H9 (cell line): ENCODE data around the gene RAB27A. TPM values are rescaled to one million over a fixed set of nuclear protein-coding genes. Genes with fewer than 3 reads are reported as not detected.

Experiments
- DNase-seq: peaks from one replicate; pipeline ENCODE4 v3.0.0-alpha.2; 2017
- H2AFZ ChIP-seq: one replicate; pipeline ENCODE4 v1.6.1; 2013; ENCODE audit warnings: mild to moderate bottlenecking, low read length, control low read depth, moderate library complexity
- H2AK5ac ChIP-seq: 2 replicates; pipeline ENCODE4 v1.6.1; 2013; ENCODE audit warnings: low read length, control low read depth, mixed read lengths; ENCODE audit not compliant: insufficient read length
- H2BK120ac ChIP-seq: one replicate; pipeline ENCODE4 v1.6.1; 2013; ENCODE audit warnings: low read depth, mild to moderate bottlenecking, low read length, control low read depth, inconsistent platforms; ENCODE audit not compliant: poor library complexity, severe bottlenecking
- H2BK12ac ChIP-seq: 2 replicates; pipeline ENCODE4 v1.6.1; 2013; ENCODE audit warnings: low read length, control low read depth, mixed read lengths, low read depth; ENCODE audit not compliant: insufficient read length
- H2BK15ac ChIP-seq: 2 replicates; pipeline ENCODE4 v1.6.1; 2013; ENCODE audit warnings: low read depth, low read length, control low read depth
- H2BK20ac ChIP-seq: one replicate; pipeline ENCODE4 v1.6.1; 2013; ENCODE audit warnings: low read depth, mild to moderate bottlenecking, low read length, control low read depth, inconsistent platforms; ENCODE audit not compliant: poor library complexity, severe bottlenecking
- H2BK5ac ChIP-seq: 2 replicates; pipeline ENCODE4 v1.6.1; 2013; ENCODE audit warnings: low read length, control low read depth, mixed read lengths; ENCODE audit not compliant: insufficient read length
- H3K14ac ChIP-seq: 2 replicates; pipeline ENCODE4 v1.6.1; 2013; ENCODE audit warnings: low read length, control low read depth; ENCODE audit not compliant: insufficient read depth
- H3K18ac ChIP-seq: 2 replicates; pipeline ENCODE4 v1.6.1; 2013; ENCODE audit warnings: low read depth, mild to moderate bottlenecking, mixed read lengths, low read length, control low read depth; ENCODE audit not compliant: insufficient read length
- H3K23ac ChIP-seq: 2 replicates; pipeline ENCODE4 v1.6.1; 2013; ENCODE audit warnings: low read length, control low read depth, mixed read lengths, low read depth; ENCODE audit not compliant: insufficient read length
- H3K23me2 ChIP-seq: 2 replicates; pipeline ENCODE4 v1.6.1; 2013; ENCODE audit warnings: low read depth, mild to moderate bottlenecking, mixed read lengths, low read length, control low read depth; ENCODE audit not compliant: insufficient read length, poor library complexity, severe bottlenecking
- H3K27ac ChIP-seq: 2 replicates; pipeline ENCODE4 v1.5.1; 2013; ENCODE audit warnings: low read length, control low read depth, mixed read lengths, low read depth; ENCODE audit not compliant: insufficient read length
- H3K27me3 ChIP-seq: 2 replicates; pipeline ENCODE4 v1.6.1; 2013; ENCODE audit warnings: low read length, control low read depth, inconsistent platforms; ENCODE audit not compliant: insufficient read depth
- H3K4ac ChIP-seq: 2 replicates; pipeline ENCODE4 v1.6.1; 2013; ENCODE audit warnings: low read depth, mild to moderate bottlenecking, control low read depth, inconsistent platforms, low read length, moderate library complexity
- H3K4me1 ChIP-seq: 2 replicates; pipeline ENCODE4 v1.6.1; 2013; ENCODE audit warnings: low read length, control low read depth, inconsistent platforms; ENCODE audit not compliant: insufficient read depth
- H3K4me2 ChIP-seq: 2 replicates; pipeline ENCODE4 v1.6.1; 2013; ENCODE audit warnings: low read length, control low read depth, mixed read lengths; ENCODE audit not compliant: insufficient read length, insufficient read depth
- H3K56ac ChIP-seq: 2 replicates; pipeline ENCODE4 v1.6.1; 2013; ENCODE audit warnings: low read depth, mild to moderate bottlenecking, mixed read lengths, low read length, control low read depth; ENCODE audit not compliant: insufficient read length
- H3K79me1 ChIP-seq: 2 replicates; pipeline ENCODE4 v1.6.1; 2013; ENCODE audit warnings: low read depth, mild to moderate bottlenecking, moderate library complexity, low read length, control low read depth, inconsistent platforms; ENCODE audit not compliant: insufficient read depth, poor library complexity, severe bottlenecking
- H3K79me2 ChIP-seq: 2 replicates; pipeline ENCODE4 v1.6.1; 2013; ENCODE audit warnings: low read length, control low read depth, inconsistent platforms; ENCODE audit not compliant: insufficient read depth
- H3K9ac ChIP-seq: 2 replicates; pipeline ENCODE4 v1.6.1; 2013; ENCODE audit warnings: low read length, control low read depth, mixed read lengths; ENCODE audit not compliant: insufficient read length; ENCODE audit errors: extremely low read depth
- H3K9me3 ChIP-seq: one replicate; pipeline ENCODE4 v1.6.1; 2013; ENCODE audit warnings: low read depth, low read length, inconsistent platforms; ENCODE audit not compliant: control insufficient read depth
- H3T11ph ChIP-seq: one replicate; pipeline ENCODE4 v1.6.1; 2013; ENCODE audit warnings: mild to moderate bottlenecking, low read length, control low read depth, inconsistent platforms
- H4K20me1 ChIP-seq: one replicate; pipeline ENCODE4 v1.6.1; 2013; ENCODE audit not compliant: control insufficient read depth, insufficient read length, insufficient read depth
- H4K5ac ChIP-seq: 2 replicates; pipeline ENCODE4 v1.6.1; 2013; ENCODE audit warnings: low read depth, mild to moderate bottlenecking, mixed read lengths, low read length, control low read depth; ENCODE audit not compliant: insufficient read length
- H4K8ac ChIP-seq: replicated peaks from 2 replicates; pipeline ENCODE4 v1.6.1; 2013; ENCODE audit warnings: low read length, control low read depth, mixed read lengths, low read depth; ENCODE audit not compliant: insufficient read length
- H4K91ac ChIP-seq: 2 replicates; pipeline ENCODE4 v1.6.1; 2013; ENCODE audit warnings: low read depth, mild to moderate bottlenecking, moderate library complexity, mixed read lengths, low read length, control low read depth; ENCODE audit not compliant: insufficient read length
- H3K27ac Mint-ChIP-seq, 3 experiments: 2 replicates in 2 of 3; 3 replicates in 1 of 3; pipeline ENCODE4 v1.8.0; 2020 to 2021; ENCODE audit warnings: mixed read lengths in 3 of 3, mild to moderate bottlenecking in 1 of 3, moderate library complexity in 1 of 3
- H3K27me3 Mint-ChIP-seq: 2 replicates; pipeline ENCODE4 v1.8.0; 2021; ENCODE audit warnings: low read depth, mild to moderate bottlenecking, moderate library complexity, mixed read lengths
- H3K36me3 Mint-ChIP-seq, 3 experiments: 2 replicates in 2 of 3; 3 replicates in 1 of 3; pipeline ENCODE4 v1.8.0; 2020 to 2021; ENCODE audit warnings: low read depth in 3 of 3, mixed read lengths in 3 of 3; ENCODE audit not compliant: insufficient read depth in 1 of 3
- H3K4me1 Mint-ChIP-seq, 2 experiments: 2 replicates each; pipeline ENCODE4 v1.8.0; 2020; ENCODE audit warnings: mixed read lengths in 2 of 2
- H3K4me3 Mint-ChIP-seq, 2 experiments: 2 replicates in 1 of 2; 3 replicates in 1 of 2; pipeline ENCODE4 v1.8.0; 2020 to 2021; ENCODE audit warnings: mild to moderate bottlenecking in 2 of 2, mixed read lengths in 2 of 2, moderate library complexity in 1 of 2
- H3K9me3 Mint-ChIP-seq, 2 experiments: 2 replicates in 1 of 2; 3 replicates in 1 of 2; pipeline ENCODE4 v1.8.0; 2020; ENCODE audit warnings: mild to moderate bottlenecking in 2 of 2, mixed read lengths in 2 of 2, moderate library complexity in 1 of 2
- CTCF ChIP-seq: fragments of 200-600 bp; sonication (generic); conservative IDR thresholded peaks from 3 replicates; pipeline ENCODE4 v1.8.0; 2021; ENCODE audit warnings: antibody characterized with exemption, mild to moderate bottlenecking
- WGBS: extraction: QIAGEN DNeasy Blood & Tissue Kit; methylation state at CpG from one replicate; pipeline ENCODE4 v1.1.7; 2013; ENCODE audit warnings: missing lambda C conversion rate, low lambda C conversion rate, mixed read lengths; ENCODE audit not compliant: insufficient read length; ENCODE audit errors: extremely low coverage; 5-methylcytosine and 5-hydroxymethylcytosine counted together
- total RNA-seq: library from RNA; stranded (reverse); gene quantifications from 2 replicates; pipeline ENCODE4 v1.2.1, GENCODE V29; 2021

Gene RAB27A
- total RNA-seq, 1 experiment from 2014 or later: 6.8 TPM

DNA sequence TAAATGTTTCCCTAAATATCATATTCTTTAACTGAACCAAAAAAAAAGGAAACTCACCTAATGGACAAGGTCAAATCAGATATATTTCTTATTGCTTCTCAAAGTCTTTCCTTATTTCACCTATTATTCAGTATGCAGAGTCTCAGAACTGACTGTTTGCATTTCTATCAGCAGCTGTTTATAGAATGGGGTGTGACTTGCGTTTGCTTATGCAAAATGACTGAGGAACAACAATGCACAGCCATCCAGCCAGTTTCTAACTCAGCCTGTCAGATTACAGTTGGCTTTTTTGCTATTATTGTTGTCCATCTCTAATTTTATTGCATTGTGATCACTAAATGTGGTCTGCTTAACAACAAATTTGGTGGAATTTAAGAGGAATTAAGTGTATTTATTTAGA is 40.7 kb downstream of the RAB27A start:
- H3K14ac ChIP-seq: no peak overlapping the region
- no peaks in the 10 kb centered on the region for H3K36me3 Mint-ChIP-seq
- H3K23me2 ChIP-seq: no peaks in the 10 kb centered on the region
- no peak overlapping the region for H3K23ac ChIP-seq
- H3K27ac Mint-ChIP-seq: no peak overlapping the region
- WGBS: no CpG with 5 or more reads among the region's 1 CpG
- H2BK12ac ChIP-seq: no peak overlapping the region
- no peak overlapping the region for H3K18ac ChIP-seq
- no peak overlapping the region for H3K9ac ChIP-seq
- H4K20me1 ChIP-seq: no peaks in the 10 kb centered on the region
- no peak for TF ChIP-seq CTCF
- no peaks in the 10 kb centered on the region for H3K27me3 Mint-ChIP-seq
- H3K4me1 Mint-ChIP-seq: peaks cover 6 to 8% of the 10 kb centered on the region in 2 experiments; a peak in 2 of 4 replicates
- H3K56ac ChIP-seq: no peak overlapping the region
- H3K4me2 ChIP-seq: no peak overlapping the region
- H4K91ac ChIP-seq: no peak overlapping the region
- no peaks in the 10 kb centered on the region for H3K79me1 ChIP-seq
- no peak overlapping the region for H2AFZ ChIP-seq
- no peak overlapping the region for H3T11ph ChIP-seq
- no peaks in the 10 kb centered on the region for H3K9me3 Mint-ChIP-seq
- H2BK5ac ChIP-seq: no peak overlapping the region
- H3K4ac ChIP-seq: no peak overlapping the region
- H3K4me3 Mint-ChIP-seq: no peak overlapping the region
- H2BK20ac ChIP-seq: no peak overlapping the region
- H3K9me3 ChIP-seq: no peaks in the 10 kb centered on the region
- no peaks in the 10 kb centered on the region for H3K79me2 ChIP-seq
- H4K5ac ChIP-seq: no peak overlapping the region
- DNase-seq: no peak
- no peaks in the 10 kb centered on the region for H3K27me3 ChIP-seq
- H2AK5ac ChIP-seq: no peak overlapping the region
- H2BK15ac ChIP-seq: no peak overlapping the region
- H2BK120ac ChIP-seq: no peak overlapping the region
- H3K27ac ChIP-seq: no peak overlapping the region
- no peaks in the 10 kb centered on the region for H3K4me1 ChIP-seq
- H4K8ac ChIP-seq: no peak overlapping the region
